Stimulated activated CD8-positive, alpha-beta memory T cell treated with anti-CD3 and anti-CD28 coated beads, Interleukin-15, amount 100 ng/mL, for 1 hour (primary cell): ENCODE measurements around the gene THSD4.

Experiments used
- DNase-seq: peaks from one replicate; pipeline ENCODE4 v3.0.0-alpha.2; 2020; ENCODE audit warnings: low read depth

THSD4 gene

DNA sequence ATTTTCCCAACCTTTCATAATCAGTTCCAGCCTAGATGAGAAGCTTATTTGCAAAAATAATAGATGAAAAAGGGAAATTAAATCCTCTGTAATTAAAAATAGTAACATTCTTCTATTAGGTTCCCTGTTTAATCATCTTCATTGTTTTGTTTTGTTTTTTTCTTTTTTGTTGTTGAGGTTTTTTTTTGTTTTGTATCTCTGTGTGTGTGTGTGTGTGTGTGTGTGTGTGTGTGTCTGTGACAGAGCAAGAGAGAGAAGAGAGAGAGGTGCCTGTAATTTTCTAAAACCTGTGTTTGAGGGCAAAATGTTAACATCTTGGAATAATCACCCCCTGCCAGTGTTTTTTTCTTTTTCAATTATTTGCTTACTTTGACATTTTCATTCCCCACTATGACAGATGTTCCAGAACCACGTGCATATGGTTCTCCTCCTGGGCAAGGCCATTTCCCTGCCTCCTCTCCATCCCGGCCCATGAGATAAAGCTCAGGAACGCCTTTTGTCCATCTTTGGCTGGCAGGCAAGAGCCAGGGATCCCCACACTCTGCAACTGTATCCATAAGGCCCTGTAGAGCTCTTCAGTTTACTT, 573.3 kb downstream of the THSD4 start:
- DNase-seq, result no peak

GRCh38 chr15:71691081-71691457, 575.8 kb downstream of the THSD4 start:
- no peak for DNase-seq

DNA sequence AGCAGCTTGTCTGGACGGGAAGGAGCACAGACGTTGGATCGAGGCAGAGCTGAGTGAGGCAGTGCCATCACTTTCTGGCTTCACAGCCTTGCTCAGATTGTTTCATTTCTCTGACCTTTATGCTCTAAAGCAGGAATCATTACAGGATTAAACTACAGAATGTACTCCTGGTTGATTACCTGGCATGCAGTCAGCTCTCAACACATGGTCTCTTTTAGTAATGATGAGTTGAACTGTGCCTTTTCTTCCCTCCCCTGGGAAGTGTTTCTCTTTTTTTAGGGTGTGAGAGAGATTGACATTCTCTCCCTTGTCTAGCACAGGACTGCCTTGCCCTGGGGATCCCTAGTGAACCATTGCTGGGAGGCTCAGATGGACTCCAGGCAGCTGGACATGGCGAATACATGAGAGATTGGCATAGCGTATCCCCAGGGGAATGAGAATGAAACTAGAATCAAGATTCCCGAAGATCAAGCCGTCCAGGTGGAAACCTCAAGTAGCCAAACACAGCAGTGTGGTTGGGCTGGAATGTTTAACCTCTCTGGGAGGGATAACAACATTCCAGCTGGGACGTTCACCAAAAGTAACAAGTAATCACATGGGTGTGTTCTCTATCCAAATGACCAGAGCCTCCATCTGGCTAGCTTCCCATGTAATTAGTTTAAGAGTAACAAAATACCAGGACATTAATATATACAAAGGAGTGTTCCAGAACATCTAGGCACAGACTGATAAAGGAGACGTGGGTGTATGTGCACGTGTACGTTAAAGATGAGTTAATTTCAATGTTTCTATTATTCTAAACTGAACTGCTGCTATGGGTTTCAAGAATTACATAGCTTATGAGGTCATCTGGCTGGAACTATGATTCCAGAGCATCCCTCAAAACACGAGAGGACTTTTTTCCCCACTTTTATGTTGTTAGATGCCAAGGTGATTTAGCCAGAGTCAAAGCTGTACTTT, 576.5 kb downstream of the THSD4 start:
- no peak for DNase-seq

GRCh38 chr15:71697236-71697635, 582.0 kb downstream of the THSD4 start:
- no peak for DNase-seq

GRCh38 chr15:71698030-71698429, 582.8 kb downstream of the THSD4 start:
- no peak for DNase-seq

- no peak for DNase-seq
These were observed 583.5 kb downstream of the THSD4 start for GRCh38 chr15:71698742-71699141.

- DNase-seq, result no peak
These were observed 584.7 kb downstream of the THSD4 start for GRCh38 chr15:71699977-71700376.

DNA sequence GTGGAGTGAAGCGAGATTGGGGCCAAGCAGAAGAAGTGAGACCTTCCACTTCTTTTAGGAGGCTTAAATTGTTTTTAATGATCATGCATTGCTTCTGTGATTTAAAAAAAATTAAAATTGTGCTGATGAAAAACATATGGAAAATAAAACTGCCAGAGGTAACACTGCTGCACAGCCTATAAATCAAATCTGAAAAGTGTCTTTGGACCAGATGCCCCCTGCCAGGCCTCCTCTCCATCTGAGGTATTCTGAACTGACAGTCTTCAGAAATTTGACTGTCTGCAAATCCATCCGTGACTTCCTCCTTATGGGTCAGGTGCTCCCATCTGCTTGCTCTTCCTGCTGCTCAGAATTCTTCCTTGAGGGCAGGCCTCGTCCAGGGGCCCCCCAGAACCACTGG, 586.5 kb downstream of the THSD4 start:
- no peak for DNase-seq

- no peak for DNase-seq
These were observed 587.2 kb downstream of the THSD4 start for GRCh38 chr15:71702496-71702895.

GRCh38 chr15:71705151-71705550, 589.9 kb downstream of the THSD4 start:
- no peak for DNase-seq

- no peak for DNase-seq
These were observed 591.4 kb downstream of the THSD4 start for GRCh38 chr15:71706461-71707229.

DNA sequence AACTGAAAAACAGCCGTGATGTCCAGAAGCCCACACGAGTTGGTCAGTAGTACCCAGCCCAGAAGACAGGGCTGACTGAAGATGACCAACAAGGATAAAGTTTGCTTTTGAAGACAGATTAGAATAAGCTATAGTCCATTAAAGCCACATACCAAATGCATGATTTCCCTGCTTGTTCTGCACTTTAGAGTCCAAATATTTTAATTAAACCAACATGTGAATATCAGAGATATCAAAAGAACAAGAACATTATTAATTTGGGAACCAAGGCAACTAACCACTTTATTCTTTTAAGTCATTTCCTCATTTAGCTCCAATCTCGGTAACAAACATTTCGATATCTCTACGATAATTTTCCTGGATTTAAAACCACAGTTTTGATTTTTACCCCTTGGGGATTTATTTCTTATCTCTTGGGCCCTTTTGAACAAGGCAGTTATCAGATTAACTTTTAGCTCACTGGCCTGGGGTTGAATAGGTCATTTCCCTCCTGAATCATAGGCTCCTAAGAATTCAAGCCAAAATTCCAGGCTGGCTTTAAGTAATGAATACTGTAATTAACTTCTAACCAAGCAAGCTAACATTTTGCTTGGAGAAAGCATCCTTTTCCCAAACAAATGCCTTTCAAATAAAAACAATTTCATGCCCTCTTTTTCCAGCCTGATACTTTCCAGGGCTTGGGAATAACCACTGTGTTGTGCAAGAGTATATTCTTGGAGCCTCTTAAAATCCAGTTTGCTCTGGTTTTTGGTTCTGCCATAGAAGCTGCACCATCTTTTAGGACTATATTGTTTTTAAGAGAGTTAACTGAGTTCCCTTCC, 592.2 kb downstream of the THSD4 start:
- no peak for DNase-seq

- DNase-seq, result no peak
These were observed 592.8 kb downstream of the THSD4 start for GRCh38 chr15:71708051-71708429.

DNA sequence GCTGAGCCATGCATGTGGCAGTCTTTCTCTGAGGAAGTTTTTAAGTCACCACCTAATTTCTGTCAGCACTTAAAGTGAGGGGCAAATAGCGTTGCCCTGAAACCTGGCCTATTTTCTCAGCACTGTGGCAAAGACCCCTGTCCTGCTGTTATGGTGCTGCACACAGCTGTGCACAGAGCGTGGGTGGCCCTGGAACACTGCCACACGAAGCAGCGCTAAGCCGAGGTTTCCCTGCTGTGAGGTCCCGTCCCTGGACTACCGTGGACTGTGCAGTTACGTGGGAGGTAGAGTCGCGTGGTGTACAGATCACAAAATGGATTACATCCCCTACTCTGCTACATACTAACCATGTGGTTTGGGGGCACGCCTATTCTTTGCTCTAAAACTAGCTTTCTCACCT, 593.5 kb downstream of the THSD4 start:
- no peak for DNase-seq

DNA sequence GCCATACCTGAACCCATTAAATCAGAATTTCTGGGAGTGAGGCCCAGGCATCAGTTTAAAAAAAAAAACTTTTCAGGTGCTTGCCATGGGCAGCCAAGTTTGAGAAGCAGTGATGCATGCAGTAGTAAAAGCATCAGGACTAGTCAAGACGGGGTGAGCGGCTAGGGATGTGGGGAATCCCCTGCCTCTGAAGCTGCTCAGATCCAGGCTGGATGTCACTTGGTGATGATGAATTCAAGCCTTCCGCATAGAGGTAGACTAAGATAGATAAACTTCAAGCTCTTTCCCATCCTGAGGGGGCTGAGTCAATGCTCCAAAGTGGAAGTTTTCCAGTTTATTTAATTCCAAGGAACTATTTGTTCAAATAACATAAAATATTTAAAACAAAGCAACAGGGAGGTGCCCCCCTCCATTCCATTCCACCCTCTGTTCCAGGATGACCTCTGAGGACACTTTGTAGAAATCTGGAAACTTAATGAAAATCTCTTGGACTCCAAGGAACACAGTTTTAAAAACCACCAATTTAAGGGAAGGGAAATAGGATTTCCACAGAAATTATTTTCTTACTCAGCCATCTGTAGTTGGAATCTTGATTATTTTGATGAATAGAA, 594.6 kb downstream of the THSD4 start:
- no peak for DNase-seq

GRCh38 chr15:71712182-71712581, 596.9 kb downstream of the THSD4 start:
- DNase-seq, result no peak

DNA sequence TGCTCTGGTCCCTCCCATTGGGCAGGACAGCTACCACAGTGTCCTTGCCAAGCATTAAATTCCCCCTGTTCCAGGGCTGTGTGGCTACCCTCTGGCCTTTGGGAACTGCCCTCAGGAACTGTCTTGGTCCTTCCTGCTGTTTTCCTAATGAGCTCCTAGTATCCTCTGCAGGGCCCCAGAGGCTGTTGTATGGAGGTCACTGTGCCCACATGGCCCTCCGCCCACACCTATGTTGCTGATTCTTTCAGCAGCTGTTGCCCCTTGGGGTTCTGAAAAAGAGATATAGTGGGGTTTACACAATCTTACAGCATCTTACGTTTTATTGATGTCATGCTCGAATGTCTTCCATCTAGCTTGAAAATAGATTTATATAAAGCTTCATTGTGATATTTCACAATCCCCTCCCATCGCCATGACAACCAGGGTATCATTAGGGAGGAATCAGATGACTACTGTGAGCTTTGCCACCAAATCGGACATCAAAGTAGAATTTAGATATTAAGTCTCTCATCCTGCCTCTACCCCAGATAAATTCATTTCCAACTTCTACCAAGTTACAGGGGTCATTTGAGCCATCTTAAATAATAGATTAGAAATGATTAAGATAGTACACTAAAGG, 598.0 kb downstream of the THSD4 start:
- DNase-seq, result no peak

DNA sequence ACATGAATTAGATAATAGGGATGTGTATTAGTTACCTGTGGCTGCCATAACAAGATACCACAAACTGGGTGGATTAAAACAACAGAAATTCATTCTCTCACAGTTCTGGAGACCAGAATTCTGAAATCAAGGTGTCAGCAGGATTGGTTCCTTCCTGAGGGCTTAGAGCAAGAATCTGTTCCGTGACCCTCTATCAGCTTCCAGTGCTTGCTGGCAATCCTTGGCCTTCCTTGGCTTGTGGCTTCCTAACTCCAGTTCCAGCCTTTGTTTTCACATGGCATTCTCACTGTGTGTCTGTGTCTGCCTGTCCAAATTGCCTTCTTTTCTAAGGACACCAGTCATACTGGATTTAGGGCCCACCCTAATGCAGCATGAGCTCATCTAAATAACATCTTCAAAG, 600.6 kb downstream of the THSD4 start:
- no peak for DNase-seq

- no peak for DNase-seq
These were observed 601.7 kb downstream of the THSD4 start for GRCh38 chr15:71716990-71717389.

DNA sequence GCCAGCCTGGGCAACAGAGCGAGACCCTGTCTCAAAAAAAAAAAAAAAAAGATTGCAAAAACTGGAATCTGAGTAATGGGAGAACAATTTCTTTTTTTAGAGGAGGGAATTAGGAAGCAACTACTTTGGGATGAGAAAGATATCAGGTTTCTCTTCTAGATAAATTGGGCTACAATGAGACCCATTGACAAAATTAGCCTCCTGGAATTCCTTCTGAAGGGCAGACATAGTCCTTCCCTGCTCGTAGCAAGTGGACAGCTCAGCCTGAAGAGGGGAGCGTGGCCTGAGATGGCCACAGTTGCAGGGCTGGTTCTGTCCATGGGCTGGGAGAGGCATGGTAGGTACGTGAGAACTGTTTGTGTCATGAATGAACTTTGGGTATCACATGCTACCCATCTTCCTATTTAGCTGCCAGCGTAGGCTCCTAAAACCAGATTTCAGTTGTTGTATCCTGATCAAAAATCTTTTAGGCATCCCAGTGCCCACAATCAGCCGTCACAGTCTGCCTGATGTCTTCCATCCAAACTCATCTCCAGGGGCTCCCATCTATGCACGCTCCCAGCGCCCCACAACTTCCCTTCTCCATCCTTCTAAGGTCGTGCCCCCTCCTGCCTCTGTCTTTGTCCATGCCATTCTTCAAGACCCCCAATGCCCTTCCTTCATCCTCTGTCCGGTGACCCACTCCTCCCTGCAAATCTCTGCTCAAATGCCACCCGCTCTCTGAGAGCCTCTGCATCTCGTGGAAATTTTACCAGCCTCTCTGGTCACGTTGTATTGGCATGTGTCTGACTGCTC, 603.0 kb downstream of the THSD4 start:
- DNase-seq, result no peak
